NCI-H1105 (cell line): ENCODE measurements around the gene MTNR1A.
A peak's percentile ranks its signal among the peaks of the same experiment; 100 is the strongest.
"Not testable (repeated sequence)": the region's sequence is repeated elsewhere in the genome, so short reads cannot be mapped to it uniquely, and the experiment has no call there.

Experiments
- DNase-seq: peaks from one replicate; lab custom pipeline; 2025; lab: John Stamatoyannopoulos, UW

MTNR1A gene

GRCh38 chr4:186561748-186562147 lies 6.4 kb upstream of the MTNR1A start:
- no peak for DNase-seq

- DNase-seq, result no peak
These were observed 5.3 kb upstream of the MTNR1A start for GRCh38 chr4:186560647-186561046.

GRCh38 chr4:186557486-186557885 lies 2.1 kb upstream of the MTNR1A start:
- no peak for DNase-seq

GRCh38 chr4:186557061-186557460 lies 1.7 kb upstream of the MTNR1A start:
- no peak for DNase-seq

GRCh38 chr4:186554539-186554913 lies 841 bp downstream of the MTNR1A start:
- DNase-seq, result peak; percentile 46

- DNase-seq, result no peak
These were observed 1.6 kb downstream of the MTNR1A start for GRCh38 chr4:186553717-186554116.

- no peak for DNase-seq
These were observed 3.5 kb downstream of the MTNR1A start for GRCh38 chr4:186551849-186552248.

- no peak for DNase-seq
These were observed 9.9 kb downstream of the MTNR1A start for GRCh38 chr4:186545436-186545835.

- no peak for DNase-seq
These were observed 12.2 kb downstream of the MTNR1A start for GRCh38 chr4:186543206-186543605.

- DNase-seq, result no peak
These were observed 13.6 kb downstream of the MTNR1A start for GRCh38 chr4:186541801-186542200.

- DNase-seq, result no peak
These were observed 17.4 kb downstream of the MTNR1A start for GRCh38 chr4:186537843-186538521.

- DNase-seq, result no peak
These were observed 19.1 kb downstream of the MTNR1A start for GRCh38 chr4:186536285-186536684.

- no peak for DNase-seq
These were observed 21.3 kb downstream of the MTNR1A start for GRCh38 chr4:186534056-186534455.

- DNase-seq, result not testable (repeated sequence)
These were observed 31.4 kb downstream of the MTNR1A start for GRCh38 chr4:186523927-186524326.

- DNase-seq, result no peak
These were observed 39.1 kb downstream of the MTNR1A start for GRCh38 chr4:186516287-186516686.

GRCh38 chr4:186514271-186514950 lies 41.0 kb downstream of the MTNR1A start:
- no peak for DNase-seq

- DNase-seq, result not testable (repeated sequence)
These were observed 50.6 kb downstream of the MTNR1A start for GRCh38 chr4:186504771-186505170.

GRCh38 chr4:186502231-186502630 lies 53.1 kb downstream of the MTNR1A start:
- DNase-seq, result no peak

GRCh38 chr4:186501554-186501953 lies 53.8 kb downstream of the MTNR1A start:
- DNase-seq, result no peak

- DNase-seq, result no peak
These were observed 54.6 kb downstream of the MTNR1A start for GRCh38 chr4:186500721-186501304.

GRCh38 chr4:186499467-186499866 lies 55.9 kb downstream of the MTNR1A start:
- DNase-seq, result no peak

GRCh38 chr4:186497043-186497442 lies 58.3 kb downstream of the MTNR1A start:
- DNase-seq, result no peak

- DNase-seq, result no peak
These were observed 60.9 kb downstream of the MTNR1A start for GRCh38 chr4:186494496-186494895.
